DND-41 (cell line): ENCODE results near the gene FIG4.

Experiments used
- EZH2 ChIP-seq: IDR thresholded peaks from 3 replicates; pipeline ENCODE4 v1.6.1; 2012; ENCODE audit warnings: borderline replicate concordance, low read depth, mild to moderate bottlenecking, moderate library complexity, low read length, inconsistent platforms; ENCODE audit not compliant: severe bottlenecking
- TF ChIP-seq, protein P1 (sequence below): IDR thresholded peaks from 2 replicates; pipeline ENCODE4 v1.5.1; 2012; ENCODE audit warnings: borderline replicate concordance, low read length, moderate library complexity, mild to moderate bottlenecking; ENCODE audit not compliant: poor library complexity, severe bottlenecking; ENCODE audit errors: extremely low read depth

DNA sequence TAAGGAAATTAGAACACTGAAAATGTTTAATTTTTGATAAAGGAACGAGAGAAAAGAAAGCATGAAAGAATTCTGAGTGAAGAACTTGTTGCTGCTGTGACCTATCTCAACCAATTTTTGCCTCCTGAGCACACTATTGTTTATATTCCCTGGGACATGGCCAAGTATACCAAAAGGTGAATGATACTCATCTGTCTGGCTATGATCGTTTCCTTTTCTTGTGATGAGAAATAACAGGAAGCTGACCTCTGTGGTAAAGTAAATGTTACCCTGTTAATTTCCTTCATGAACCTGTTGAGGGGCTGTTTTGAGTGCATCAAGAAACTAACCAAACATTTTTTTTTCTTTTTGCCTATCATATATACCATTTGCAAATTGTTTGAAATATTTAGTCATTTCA is 69.1 kb downstream of the FIG4 start:
- TF ChIP-seq, protein P1, sequence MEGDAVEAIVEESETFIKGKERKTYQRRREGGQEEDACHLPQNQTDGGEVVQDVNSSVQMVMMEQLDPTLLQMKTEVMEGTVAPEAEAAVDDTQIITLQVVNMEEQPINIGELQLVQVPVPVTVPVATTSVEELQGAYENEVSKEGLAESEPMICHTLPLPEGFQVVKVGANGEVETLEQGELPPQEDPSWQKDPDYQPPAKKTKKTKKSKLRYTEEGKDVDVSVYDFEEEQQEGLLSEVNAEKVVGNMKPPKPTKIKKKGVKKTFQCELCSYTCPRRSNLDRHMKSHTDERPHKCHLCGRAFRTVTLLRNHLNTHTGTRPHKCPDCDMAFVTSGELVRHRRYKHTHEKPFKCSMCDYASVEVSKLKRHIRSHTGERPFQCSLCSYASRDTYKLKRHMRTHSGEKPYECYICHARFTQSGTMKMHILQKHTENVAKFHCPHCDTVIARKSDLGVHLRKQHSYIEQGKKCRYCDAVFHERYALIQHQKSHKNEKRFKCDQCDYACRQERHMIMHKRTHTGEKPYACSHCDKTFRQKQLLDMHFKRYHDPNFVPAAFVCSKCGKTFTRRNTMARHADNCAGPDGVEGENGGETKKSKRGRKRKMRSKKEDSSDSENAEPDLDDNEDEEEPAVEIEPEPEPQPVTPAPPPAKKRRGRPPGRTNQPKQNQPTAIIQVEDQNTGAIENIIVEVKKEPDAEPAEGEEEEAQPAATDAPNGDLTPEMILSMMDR, result no peak
- no peak for TF ChIP-seq EZH2
